Measurements from ENCODE around the gene ATOH8.

Gene ATOH8

DNA sequence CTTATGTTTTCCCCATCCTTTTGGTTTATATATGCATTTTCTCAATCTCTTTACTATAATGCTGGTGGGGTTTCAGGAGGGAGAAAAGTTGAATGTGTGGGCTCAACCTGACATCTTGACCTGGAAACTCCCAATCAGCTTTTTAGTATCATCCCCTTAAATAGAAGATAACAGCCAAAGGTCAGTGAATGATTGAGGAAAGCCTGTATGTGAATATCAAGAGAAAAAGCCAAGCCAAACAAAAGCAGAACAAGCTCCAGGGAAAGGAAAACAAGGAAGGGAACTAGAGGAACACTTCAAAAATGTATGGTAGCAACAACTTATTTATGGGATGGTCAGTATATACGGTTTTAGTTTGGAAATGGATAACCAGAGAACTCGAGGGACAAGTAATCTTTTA lies 28.3 kb upstream of the ATOH8 start:
- H2AFZ ChIP-seq (ENCODE audit: low read depth, low read length): no peak overlapping the region
- H3K9ac ChIP-seq (ENCODE audit: low read depth, low read length): no peak overlapping the region
- DNase-seq (no peak), ATAC-seq (ENCODE audit: insufficient read depth, low read depth) (no peak)
- no peak overlapping the region for H3K4me3 ChIP-seq (ENCODE audit: low read depth in 1 of 2, low read length in 2 of 2)
- no peak overlapping the region for H3K4me2 ChIP-seq (ENCODE audit: insufficient read depth, low read length)
- peaks cover 6% of the 10 kb centered on the region for H3K27me3 ChIP-seq (ENCODE audit: insufficient read depth, low read length, poor library complexity)
- H3K4me1 ChIP-seq (ENCODE audit: insufficient read depth, low read length): no peaks in the 10 kb centered on the region
- H3K36me3 ChIP-seq (ENCODE audit: insufficient read depth, low read length): no peaks in the 10 kb centered on the region
- H4K20me1 ChIP-seq (ENCODE audit: insufficient read depth, low read length): no peaks in the 10 kb centered on the region
- no peaks in the 10 kb centered on the region for H3K9me3 ChIP-seq (ENCODE audit: insufficient read depth, low read length, severe bottlenecking)
- H3K79me2 ChIP-seq (ENCODE audit: insufficient read depth, low read length): no peaks in the 10 kb centered on the region
- TF ChIP-seq, protein P1, sequence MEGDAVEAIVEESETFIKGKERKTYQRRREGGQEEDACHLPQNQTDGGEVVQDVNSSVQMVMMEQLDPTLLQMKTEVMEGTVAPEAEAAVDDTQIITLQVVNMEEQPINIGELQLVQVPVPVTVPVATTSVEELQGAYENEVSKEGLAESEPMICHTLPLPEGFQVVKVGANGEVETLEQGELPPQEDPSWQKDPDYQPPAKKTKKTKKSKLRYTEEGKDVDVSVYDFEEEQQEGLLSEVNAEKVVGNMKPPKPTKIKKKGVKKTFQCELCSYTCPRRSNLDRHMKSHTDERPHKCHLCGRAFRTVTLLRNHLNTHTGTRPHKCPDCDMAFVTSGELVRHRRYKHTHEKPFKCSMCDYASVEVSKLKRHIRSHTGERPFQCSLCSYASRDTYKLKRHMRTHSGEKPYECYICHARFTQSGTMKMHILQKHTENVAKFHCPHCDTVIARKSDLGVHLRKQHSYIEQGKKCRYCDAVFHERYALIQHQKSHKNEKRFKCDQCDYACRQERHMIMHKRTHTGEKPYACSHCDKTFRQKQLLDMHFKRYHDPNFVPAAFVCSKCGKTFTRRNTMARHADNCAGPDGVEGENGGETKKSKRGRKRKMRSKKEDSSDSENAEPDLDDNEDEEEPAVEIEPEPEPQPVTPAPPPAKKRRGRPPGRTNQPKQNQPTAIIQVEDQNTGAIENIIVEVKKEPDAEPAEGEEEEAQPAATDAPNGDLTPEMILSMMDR (IDR thresholded peaks at IDR 0.05; ENCODE audit: borderline replicate concordance, extremely low read depth, low read length, poor library complexity, severe bottlenecking): no peak
- no peak for TF ChIP-seq EZH2 (IDR thresholded peaks at IDR 0.05; ENCODE audit: borderline replicate concordance, low read depth, low read length, severe bottlenecking)
- no peak overlapping the region for H3K27ac ChIP-seq (ENCODE audit: low read length)

DNA sequence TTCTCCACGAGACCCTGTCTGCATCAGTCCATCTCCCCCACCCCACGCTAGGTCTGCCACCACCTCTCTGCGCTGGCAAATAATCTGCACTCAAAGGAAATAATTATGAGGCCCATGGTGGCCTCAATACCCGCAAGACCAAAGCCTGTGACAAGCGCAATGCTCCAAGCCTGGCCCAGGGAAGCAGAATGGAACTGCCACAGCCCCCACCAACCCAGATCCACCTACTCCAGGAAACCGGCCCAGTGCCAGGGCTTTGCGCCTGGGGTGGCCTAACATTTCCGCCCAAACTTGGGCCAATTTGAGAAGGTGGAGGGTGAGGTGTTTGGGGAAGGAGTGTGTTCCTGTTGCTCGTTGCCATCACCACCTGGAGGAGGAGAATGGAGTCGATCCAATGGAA lies 26.0 kb upstream of the ATOH8 start:
- Histone ChIP-seq H3K27ac (ENCODE audit: low read length) (no peak overlapping the region), H3K4me1 (ENCODE audit: insufficient read depth, low read length) (no peaks in the 10 kb centered on the region), H3K4me3 (ENCODE audit: low read depth in 1 of 2, low read length in 2 of 2) (no peak overlapping the region), H2AFZ (ENCODE audit: low read depth, low read length) (no peak overlapping the region), H3K9ac (ENCODE audit: low read depth, low read length) (no peak overlapping the region), H3K27me3 (ENCODE audit: insufficient read depth, low read length, poor library complexity) (peaks cover 6% of the 10 kb centered on the region), H3K9me3 (ENCODE audit: insufficient read depth, low read length, severe bottlenecking) (no peaks in the 10 kb centered on the region), H3K36me3 (ENCODE audit: insufficient read depth, low read length) (no peaks in the 10 kb centered on the region), H3K4me2 (ENCODE audit: insufficient read depth, low read length) (no peak overlapping the region), H3K79me2 (ENCODE audit: insufficient read depth, low read length) (no peaks in the 10 kb centered on the region), H4K20me1 (ENCODE audit: insufficient read depth, low read length) (no peaks in the 10 kb centered on the region)
- TF ChIP-seq, protein P1 (IDR thresholded peaks at IDR 0.05; ENCODE audit: borderline replicate concordance, extremely low read depth, low read length, poor library complexity, severe bottlenecking): no peak
- TF ChIP-seq EZH2 (IDR thresholded peaks at IDR 0.05; ENCODE audit: borderline replicate concordance, low read depth, low read length, severe bottlenecking): no peak
- ATAC-seq (ENCODE audit: insufficient read depth, low read depth): no peak
- no peak for DNase-seq

DNA sequence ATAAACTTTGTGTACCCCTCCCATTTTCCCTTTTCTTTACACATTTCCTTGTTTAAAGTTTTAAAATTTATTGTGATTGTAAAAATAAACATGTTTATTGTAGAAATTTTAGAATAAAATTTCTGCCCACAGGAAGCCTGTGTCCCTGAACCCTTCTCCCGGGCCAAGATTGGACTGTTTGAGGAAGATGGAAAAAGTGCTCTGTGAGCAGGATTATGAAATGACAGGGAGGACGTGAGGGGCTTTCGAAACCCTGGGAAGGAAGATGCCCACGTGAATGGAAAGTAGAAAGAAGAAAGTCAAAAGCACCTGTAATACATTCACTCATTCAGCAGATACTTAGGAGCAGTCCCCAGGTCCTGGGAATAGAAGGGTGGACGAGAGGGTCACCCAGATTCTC lies 25.4 kb upstream of the ATOH8 start:
- Histone ChIP-seq H3K27ac (ENCODE audit: low read length) (no peak overlapping the region), H3K4me1 (ENCODE audit: insufficient read depth, low read length) (no peaks in the 10 kb centered on the region), H3K9ac (ENCODE audit: low read depth, low read length) (no peak overlapping the region), H3K79me2 (ENCODE audit: insufficient read depth, low read length) (no peaks in the 10 kb centered on the region), H3K4me3 (ENCODE audit: low read depth in 1 of 2, low read length in 2 of 2) (no peak overlapping the region), H3K4me2 (ENCODE audit: insufficient read depth, low read length) (no peak overlapping the region), H3K9me3 (ENCODE audit: insufficient read depth, low read length, severe bottlenecking) (no peaks in the 10 kb centered on the region), H4K20me1 (ENCODE audit: insufficient read depth, low read length) (no peaks in the 10 kb centered on the region), H3K36me3 (ENCODE audit: insufficient read depth, low read length) (no peaks in the 10 kb centered on the region), H3K27me3 (ENCODE audit: insufficient read depth, low read length, poor library complexity) (peaks cover 6% of the 10 kb centered on the region), H2AFZ (ENCODE audit: low read depth, low read length) (no peak overlapping the region)
- TF ChIP-seq, protein P1 (IDR thresholded peaks at IDR 0.05; ENCODE audit: borderline replicate concordance, extremely low read depth, low read length, poor library complexity, severe bottlenecking): no peak
- TF ChIP-seq EZH2 (IDR thresholded peaks at IDR 0.05; ENCODE audit: borderline replicate concordance, low read depth, low read length, severe bottlenecking): no peak
- ATAC-seq (ENCODE audit: insufficient read depth, low read depth): no peak
- DNase-seq: no peak

All from DND-41 (cell line).